Gastroesophageal sphincter (tissue), 4 donors: ENCODE results near the gene RALGAPB. TPM values are rescaled to one million over a fixed set of nuclear protein-coding genes. Genes with fewer than 3 reads are reported as not detected.

Source experiments
- ATAC-seq: fragments of 150-250 bp; one replicate; pipeline ENCODE4 v1.9.1; 2016; ENCODE audit warnings: mild to moderate bottlenecking, moderate library complexity
- H3K27ac ChIP-seq, 4 donors: fragments of 200-600 bp; sonication (generic) in 3 of 4; 1 replicate in 3 of 4; 2 replicates in 1 of 4; pipeline ENCODE4 v1.5.1; 2016 to 2019
- H3K27me3 ChIP-seq: fragments of 200-600 bp; sonication (generic); one replicate; pipeline ENCODE4 v1.5.1; 2019
- H3K36me3 ChIP-seq, 2 donors: fragments of 200-600 bp; sonication (generic); one replicate each; pipeline ENCODE4 v1.5.1; 2019; ENCODE audit warnings: control low read depth in 1 of 2
- H3K4me1 ChIP-seq, 3 donors: fragments of 200-600 bp; sonication (generic); 1 replicate in 2 of 3; 2 replicates in 1 of 3; pipeline ENCODE4 v1.5.1; 2016 to 2019; ENCODE audit warnings: control low read depth in 2 of 3
- H3K4me3 ChIP-seq, 2 donors: fragments of 200-600 bp; sonication (generic); one replicate each; pipeline ENCODE4 v1.5.1; 2019; ENCODE audit warnings: mild to moderate bottlenecking in 1 of 2, moderate library complexity in 1 of 2
- H3K9me3 ChIP-seq, 3 donors: fragments of 200-600 bp; sonication (generic); one replicate each; pipeline ENCODE4 v1.5.1; 2017 to 2019; ENCODE audit warnings: control low read depth in 2 of 3
- CTCF ChIP-seq, 4 experiments: fragments of 200-600 bp in 2 of 4; fragments of 450-650 bp in 2 of 4; sonication (generic) in 1 of 4; IDR thresholded peaks; one replicate each; pipeline ENCODE4 v1.5.1; 2017 to 2019; ENCODE audit warnings: antibody characterized with exemption in 4 of 4, mild to moderate bottlenecking in 2 of 4, moderate library complexity in 2 of 4
- EP300 ChIP-seq: sonication (generic); formaldehyde crosslinking; IDR thresholded peaks from one replicate; pipeline ENCODE4 v1.6.1; 2017; ENCODE audit warnings: antibody characterized with exemption, mild to moderate bottlenecking
- POLR2A ChIP-seq, 2 donors: fragments of 450-650 bp; IDR thresholded peaks; one replicate each; pipeline ENCODE4 v1.6.1; 2017; ENCODE audit warnings: antibody characterized with exemption in 2 of 2, mild to moderate bottlenecking in 2 of 2, moderate library complexity in 1 of 2
- POLR2AphosphoS5 ChIP-seq: sonication (generic); formaldehyde crosslinking; IDR thresholded peaks from one replicate; pipeline ENCODE4 v1.6.1; 2017; ENCODE audit warnings: antibody characterized with exemption
- WGBS, 2 donors: methylation state at CpG; one replicate each; pipeline ENCODE4 v1.1.5; 2018; ENCODE audit warnings: low coverage in 1 of 2; 5-methylcytosine and 5-hydroxymethylcytosine counted together
- total RNA-seq, 4 donors: library from RNA; depleted of rRNA; stranded (reverse); fragments of >200 nt; gene quantifications; one replicate each; pipeline ENCODE4 v1.1.0, GENCODE V29; 2016

Gene RALGAPB
- total RNA-seq: 10 to 100 TPM; 26.0 to 42.3 (median 36.0) TPM

GRCh38 chr20:38472513-38473366 is at the start of gene RALGAPB:
TSS of gene RALGAPB (plus strand) at chr20:38472843. CDS start at chr20:38488433, 15,590 bp downstream.
- Histone ChIP-seq H3K4me3 (peak within 1 kb of the TSS; percentile 67 to 95), H3K4me1 (peaks cover 0 to 51% (median 9%) of the 10 kb centered on the region in 3 donors), H3K27me3 (no peaks in the 10 kb centered on the region), H3K36me3 (no peaks in the 10 kb centered on the region), H3K9me3 (no peaks in the 10 kb centered on the region), H3K27ac (peak within 1 kb of the TSS; percentile 68 to 95 (median 94))
- 0 to 2% methylated on average over 8 of the region's 81 CpGs for whole genome bisulfite sequencing, 2 donors
- peak; percentile 98 for ATAC-seq
- TF ChIP-seq POLR2AphosphoS5 (peak; percentile 50), POLR2A (IDR thresholded peaks at IDR 0.05) (peak; percentile 25 to 52), CTCF (IDR thresholded peaks at IDR 0.05) (peak in 3 of 4 experiments; percentile 27 to 52 (median 49)), EP300 (no peak)

- H3K27ac ChIP-seq: no peak overlapping the region
- no peaks in the 10 kb centered on the region for H3K27me3 ChIP-seq
- H3K4me1 ChIP-seq: peaks cover 0 to 6% (median 0%) of the 10 kb centered on the region in 3 donors
- no peaks in the 10 kb centered on the region for H3K9me3 ChIP-seq
- H3K36me3 ChIP-seq: peaks cover 0 to 100% of the 10 kb centered on the region in 2 donors
- no peak for TF ChIP-seq CTCF (IDR thresholded peaks at IDR 0.05)
- no peak for TF ChIP-seq POLR2AphosphoS5
- no peak overlapping the region for H3K4me3 ChIP-seq
- no peak for ATAC-seq
- 75 to 81% methylated on average over 3 to 4 of the region's 4 CpGs for WGBS, 2 donors
Measured at GRCh38 chr20:38423541-38423940, 49.1 kb upstream of the RALGAPB start.

- Histone ChIP-seq H3K27ac (no peak overlapping the region), H3K36me3 (peaks cover 0 to 100% of the 10 kb centered on the region in 2 donors), H3K9me3 (no peaks in the 10 kb centered on the region), H3K4me1 (no peaks in the 10 kb centered on the region), H3K27me3 (no peaks in the 10 kb centered on the region), H3K4me3 (no peak overlapping the region)
- TF ChIP-seq EP300 (no peak), CTCF (IDR thresholded peaks at IDR 0.05) (no peak), POLR2AphosphoS5 (no peak), POLR2A (IDR thresholded peaks at IDR 0.05) (no peak)
- no peak for ATAC-seq
- WGBS, 2 donors: 67% methylated on average over 1 of the region's 1 CpG; no CpG with 5 or more reads in 1 of the 2 donors
Measured at GRCh38 chr20:38424401-38424800, 48.2 kb upstream of the RALGAPB start.

- Histone ChIP-seq H3K27me3 (no peaks in the 10 kb centered on the region), H3K36me3 (peaks cover 0 to 100% of the 10 kb centered on the region in 2 donors), H3K4me1 (no peaks in the 10 kb centered on the region), H3K27ac (no peak overlapping the region), H3K9me3 (no peaks in the 10 kb centered on the region), H3K4me3 (no peak overlapping the region)
- ATAC-seq: peak; percentile 77
- TF ChIP-seq POLR2A (IDR thresholded peaks at IDR 0.05): no peak
- no peak for TF ChIP-seq EP300
- TF ChIP-seq POLR2AphosphoS5: no peak
- TF ChIP-seq CTCF (IDR thresholded peaks at IDR 0.05): no peak
- 27 to 40% methylated on average over 3 to 6 of the region's 15 CpGs for WGBS, 2 donors
Measured at GRCh38 chr20:38426006-38426897, 46.4 kb upstream of the RALGAPB start.
